ENCODE data around the gene TOMM20. TPM values are rescaled to one million over a fixed set of nuclear protein-coding genes. Genes with fewer than 3 reads are reported as not detected.

The TOMM20 gene
- total RNA-seq, 1 donor from 2014 or later, result 212 TPM

DNA sequence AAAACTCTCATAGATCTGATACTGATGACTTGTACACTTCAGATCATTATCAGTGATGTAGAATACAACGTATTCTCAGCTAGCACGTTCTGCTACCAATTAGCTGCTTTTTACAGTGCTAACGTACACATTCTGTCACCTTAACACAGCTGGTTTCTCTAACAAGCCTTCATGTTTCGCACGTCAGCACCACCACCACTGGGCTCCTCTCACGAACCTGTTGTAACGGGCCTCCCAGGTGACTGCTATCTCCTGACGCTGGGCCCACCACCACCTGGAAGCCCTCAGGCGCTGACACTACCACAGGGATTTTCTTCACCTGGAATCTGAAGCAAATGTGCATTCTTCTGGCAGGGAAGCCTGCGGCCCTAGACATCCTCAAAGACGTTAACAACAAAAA, 19.8 kb downstream of the TOMM20 start:
- no peak for DNase-seq (ENCODE audit: low spot score)
- peaks cover 29% of the 10 kb centered on the region for H3K36me3 Mint-ChIP-seq
- H3K27me3 ChIP-seq, result peaks cover 2% of the 10 kb centered on the region

DNA sequence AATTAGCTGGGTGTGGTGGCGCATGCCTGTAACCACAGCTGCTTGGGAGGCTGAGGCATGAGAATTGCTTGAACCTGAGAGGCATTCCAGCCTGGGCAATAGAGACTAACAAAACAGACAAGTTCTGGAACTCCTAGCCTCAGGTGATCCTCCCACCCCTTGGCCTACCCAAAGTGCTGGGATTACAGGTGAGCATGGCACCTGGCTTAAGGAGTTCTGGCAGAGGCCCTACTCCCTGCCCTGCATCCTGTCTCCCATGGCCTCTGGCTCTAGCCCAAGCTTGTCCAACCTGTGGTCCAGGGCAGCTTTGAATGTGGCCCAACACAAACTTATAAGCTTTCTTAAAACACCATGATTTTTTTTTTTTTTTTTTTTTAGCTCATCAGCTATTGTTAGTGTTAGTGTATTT, 20.4 kb downstream of the TOMM20 start:
- no peak overlapping the region for H3K27ac Mint-ChIP-seq

More for the DNA sequence above, 19.8 kb downstream of the TOMM20 start:
- peaks cover 10% of the 10 kb centered on the region for H3K4me1 Mint-ChIP-seq
- Histone ChIP-seq H3K4me3 (no peak overlapping the region), H4K20me1 (ENCODE audit: low read depth) (peaks cover 43% of the 10 kb centered on the region), H3K79me2 (ENCODE audit: low read depth) (peaks cover 26% of the 10 kb centered on the region), H3K36me3 (peaks cover 25% of the 10 kb centered on the region), H2AFZ (replicated peaks) (no peak overlapping the region), H3K27ac (no peak overlapping the region), H3K9me3 (ENCODE audit: low read depth) (no peaks in the 10 kb centered on the region), H3K9ac (no peak overlapping the region), H3F3A (ENCODE audit: low read depth) (peaks cover 49% of the 10 kb centered on the region), H3K4me2 (no peak overlapping the region), H3K4me1 (no peaks in the 10 kb centered on the region)
- TF ChIP-seq EZH2 (IDR thresholded peaks at IDR 0.05), result no peak
- H3K27me3 Mint-ChIP-seq (ENCODE audit: insufficient read depth, low read depth), result no peaks in the 10 kb centered on the region
- no peaks in the 10 kb centered on the region for H3K9me3 Mint-ChIP-seq
- H3K4me3 Mint-ChIP-seq, result no peak overlapping the region
- no peak overlapping the region for H3K27ac Mint-ChIP-seq

DNA sequence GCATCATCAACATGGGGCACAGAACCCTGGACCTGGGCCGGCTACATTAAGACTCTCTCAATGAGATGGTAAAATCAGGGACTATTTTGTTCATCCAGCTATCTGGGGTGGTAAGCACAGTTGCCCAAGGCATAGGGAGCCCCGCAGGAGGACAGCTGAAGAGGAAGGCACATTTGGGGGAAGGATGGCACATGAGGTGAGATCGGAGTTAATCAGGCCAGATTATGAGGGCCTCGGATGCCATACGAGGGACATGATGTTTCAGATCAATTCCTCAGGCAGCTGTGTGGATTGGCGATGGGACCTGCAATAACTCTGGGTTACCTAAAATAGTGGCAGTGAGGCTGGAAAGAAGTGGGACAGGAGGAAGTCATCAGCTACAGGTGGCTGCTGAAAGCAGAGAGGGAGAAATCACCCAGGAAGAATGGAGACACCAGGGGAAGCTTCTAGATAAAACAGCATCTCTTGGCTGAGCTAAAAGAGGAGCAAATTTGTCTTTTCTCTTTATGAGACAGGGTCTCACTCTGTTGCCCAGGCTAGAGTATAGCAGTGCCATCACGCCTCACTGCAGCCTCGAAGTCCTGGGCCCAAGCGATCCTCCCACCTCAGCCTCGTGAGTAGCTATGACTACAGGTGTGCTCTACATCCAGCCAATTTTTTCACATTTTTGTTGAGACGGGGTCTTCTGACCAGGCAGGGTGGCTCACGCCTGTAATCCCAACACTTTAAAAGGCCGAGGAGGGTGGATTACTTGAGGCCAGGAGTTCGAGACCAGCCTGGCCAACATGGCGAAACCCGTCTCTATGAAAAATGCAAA, 21.1 kb downstream of the TOMM20 start:
- H4K20me1 ChIP-seq (ENCODE audit: low read depth), result peaks cover 30% of the 10 kb centered on the region
- H3K9me3 Mint-ChIP-seq, result no peaks in the 10 kb centered on the region
- H3K27me3 Mint-ChIP-seq (ENCODE audit: insufficient read depth, low read depth), result no peaks in the 10 kb centered on the region
- H3K4me1 Mint-ChIP-seq, result peaks cover 13% of the 10 kb centered on the region
- H3K9ac ChIP-seq, result no peak overlapping the region
- H3F3A ChIP-seq (ENCODE audit: low read depth), result peaks cover 49% of the 10 kb centered on the region
- H3K36me3 Mint-ChIP-seq, result peaks cover 18% of the 10 kb centered on the region
- H2AFZ ChIP-seq (replicated peaks), result no peak overlapping the region
- H3K27ac Mint-ChIP-seq, result no peak overlapping the region
- H3K79me2 ChIP-seq (ENCODE audit: low read depth), result peaks cover 13% of the 10 kb centered on the region
- no peaks in the 10 kb centered on the region for H3K9me3 ChIP-seq (ENCODE audit: low read depth)
- no peak for DNase-seq (ENCODE audit: low spot score)
- no peak overlapping the region for H3K4me3 Mint-ChIP-seq
- TF ChIP-seq, protein P1, sequence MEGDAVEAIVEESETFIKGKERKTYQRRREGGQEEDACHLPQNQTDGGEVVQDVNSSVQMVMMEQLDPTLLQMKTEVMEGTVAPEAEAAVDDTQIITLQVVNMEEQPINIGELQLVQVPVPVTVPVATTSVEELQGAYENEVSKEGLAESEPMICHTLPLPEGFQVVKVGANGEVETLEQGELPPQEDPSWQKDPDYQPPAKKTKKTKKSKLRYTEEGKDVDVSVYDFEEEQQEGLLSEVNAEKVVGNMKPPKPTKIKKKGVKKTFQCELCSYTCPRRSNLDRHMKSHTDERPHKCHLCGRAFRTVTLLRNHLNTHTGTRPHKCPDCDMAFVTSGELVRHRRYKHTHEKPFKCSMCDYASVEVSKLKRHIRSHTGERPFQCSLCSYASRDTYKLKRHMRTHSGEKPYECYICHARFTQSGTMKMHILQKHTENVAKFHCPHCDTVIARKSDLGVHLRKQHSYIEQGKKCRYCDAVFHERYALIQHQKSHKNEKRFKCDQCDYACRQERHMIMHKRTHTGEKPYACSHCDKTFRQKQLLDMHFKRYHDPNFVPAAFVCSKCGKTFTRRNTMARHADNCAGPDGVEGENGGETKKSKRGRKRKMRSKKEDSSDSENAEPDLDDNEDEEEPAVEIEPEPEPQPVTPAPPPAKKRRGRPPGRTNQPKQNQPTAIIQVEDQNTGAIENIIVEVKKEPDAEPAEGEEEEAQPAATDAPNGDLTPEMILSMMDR (IDR thresholded peaks at IDR 0.05), result no peak
- TF ChIP-seq EZH2phosphoT487 (IDR thresholded peaks at IDR 0.05) (no peak), EZH2 (IDR thresholded peaks at IDR 0.05) (no peak)
- H3K27ac ChIP-seq, result no peak overlapping the region
- peaks cover 5% of the 10 kb centered on the region for H3K27me3 ChIP-seq
- peaks cover 15% of the 10 kb centered on the region for H3K36me3 ChIP-seq
- H3K4me2 ChIP-seq, result no peak overlapping the region
- H3K4me1 ChIP-seq, result no peaks in the 10 kb centered on the region
- H3K4me3 ChIP-seq, result no peak overlapping the region

More for the DNA sequence above, 20.4 kb downstream of the TOMM20 start:
- TF ChIP-seq, protein P1 (IDR thresholded peaks at IDR 0.05), result no peak
- TF ChIP-seq EZH2phosphoT487 (IDR thresholded peaks at IDR 0.05) (no peak), EZH2 (IDR thresholded peaks at IDR 0.05) (no peak)
- Mint-ChIP-seq H3K9me3 (no peaks in the 10 kb centered on the region), H3K4me3 (no peak overlapping the region), H3K27me3 (ENCODE audit: insufficient read depth, low read depth) (no peaks in the 10 kb centered on the region), H3K4me1 (peaks cover 13% of the 10 kb centered on the region), H3K36me3 (peaks cover 23% of the 10 kb centered on the region)
- no peak overlapping the region for H2AFZ ChIP-seq (replicated peaks)
- peaks cover 5% of the 10 kb centered on the region for H3K27me3 ChIP-seq
- H3K36me3 ChIP-seq, result peaks cover 21% of the 10 kb centered on the region
- peaks cover 20% of the 10 kb centered on the region for H3K79me2 ChIP-seq (ENCODE audit: low read depth)
- no peak overlapping the region for H3K4me3 ChIP-seq
- H3F3A ChIP-seq (ENCODE audit: low read depth), result peaks cover 49% of the 10 kb centered on the region
- no peaks in the 10 kb centered on the region for H3K9me3 ChIP-seq (ENCODE audit: low read depth)
- H3K9ac ChIP-seq, result no peak overlapping the region
- DNase-seq (ENCODE audit: low spot score), result no peak
- no peak overlapping the region for H3K27ac ChIP-seq
- H3K4me2 ChIP-seq, result no peak overlapping the region
- no peaks in the 10 kb centered on the region for H3K4me1 ChIP-seq
- H4K20me1 ChIP-seq (ENCODE audit: low read depth), result peaks cover 36% of the 10 kb centered on the region

DNA sequence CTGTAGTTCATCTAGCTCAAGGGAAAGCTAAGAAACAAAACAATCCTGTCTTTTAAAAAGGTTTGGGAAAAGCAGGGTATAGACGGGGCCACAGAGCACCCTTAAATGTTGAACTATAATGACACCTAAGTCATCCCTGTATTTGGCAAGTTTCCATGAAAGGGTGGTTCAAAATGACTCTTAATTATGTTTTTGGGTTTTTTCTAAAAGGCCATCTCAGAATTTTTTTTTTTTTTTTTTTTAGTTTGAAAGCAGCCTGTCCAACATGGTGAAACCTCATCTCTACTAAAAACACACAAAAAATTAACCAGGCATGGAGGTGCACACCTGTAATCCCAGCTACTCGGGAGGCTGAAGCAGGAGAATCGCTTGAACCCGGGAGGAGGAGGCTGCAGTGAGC, 22.2 kb downstream of the TOMM20 start:
- Histone ChIP-seq H2AFZ (replicated peaks) (no peak overlapping the region), H3K9ac (no peak overlapping the region), H3K4me1 (no peaks in the 10 kb centered on the region), H3K27ac (no peak overlapping the region), H3K4me2 (no peak overlapping the region), H4K20me1 (ENCODE audit: low read depth) (peaks cover 23% of the 10 kb centered on the region), H3K36me3 (peaks cover 6% of the 10 kb centered on the region), H3K79me2 (ENCODE audit: low read depth) (peaks cover 3% of the 10 kb centered on the region), H3F3A (ENCODE audit: low read depth) (peaks cover 41% of the 10 kb centered on the region), H3K27me3 (peaks cover 5% of the 10 kb centered on the region), H3K9me3 (ENCODE audit: low read depth) (no peaks in the 10 kb centered on the region), H3K4me3 (no peak overlapping the region)
- Mint-ChIP-seq H3K4me1 (peaks cover 13% of the 10 kb centered on the region), H3K27ac (no peak overlapping the region), H3K9me3 (no peaks in the 10 kb centered on the region), H3K36me3 (peaks cover 18% of the 10 kb centered on the region), H3K27me3 (ENCODE audit: insufficient read depth, low read depth) (no peaks in the 10 kb centered on the region), H3K4me3 (no peak overlapping the region)
- DNase-seq (ENCODE audit: low spot score), result no peak
- no peak for TF ChIP-seq EZH2phosphoT487 (IDR thresholded peaks at IDR 0.05)

Measured in neural progenitor cell (in vitro differentiated cells).